IPS DF 6.9 (cell line): ENCODE data around the gene ADGRL3.

ENCODE experiments used
- DNase-seq: peaks from one replicate; pipeline ENCODE4 v3.0.0-alpha.2; 2013; ENCODE audit warnings: low read depth, low spot score
- H3K27ac ChIP-seq: one replicate; pipeline ENCODE4 v1.5.1; 2013; ENCODE audit warnings: low read length, control low read depth
- H3K27me3 ChIP-seq: 2 replicates; pipeline ENCODE4 v1.6.1; 2013; ENCODE audit warnings: mild to moderate bottlenecking, low read length; ENCODE audit not compliant: control insufficient read depth, insufficient read depth
- H3K36me3 ChIP-seq: 2 replicates; pipeline ENCODE4 v1.6.1; 2013; ENCODE audit warnings: low read length; ENCODE audit not compliant: control insufficient read depth, insufficient read depth
- H3K4me1 ChIP-seq: 2 replicates; pipeline ENCODE4 v1.6.1; 2013; ENCODE audit warnings: low read length; ENCODE audit not compliant: control insufficient read depth, insufficient read depth
- H3K4me3 ChIP-seq: 2 replicates; pipeline ENCODE4 v1.5.1; 2013; ENCODE audit warnings: mild to moderate bottlenecking, low read length
- H3K9me3 ChIP-seq: 2 replicates; pipeline ENCODE4 v1.6.1; 2013; ENCODE audit warnings: low read length, inconsistent platforms; ENCODE audit not compliant: control insufficient read depth, insufficient read depth
- WGBS: extraction: QIAGEN DNeasy Blood & Tissue Kit; methylation state at CpG from one replicate; pipeline ENCODE4 v1.1.7; 2013; ENCODE audit warnings: mixed read lengths, missing lambda C conversion rate; ENCODE audit not compliant: insufficient read length, insufficient coverage; 5-methylcytosine and 5-hydroxymethylcytosine counted together

The ADGRL3 gene

DNA sequence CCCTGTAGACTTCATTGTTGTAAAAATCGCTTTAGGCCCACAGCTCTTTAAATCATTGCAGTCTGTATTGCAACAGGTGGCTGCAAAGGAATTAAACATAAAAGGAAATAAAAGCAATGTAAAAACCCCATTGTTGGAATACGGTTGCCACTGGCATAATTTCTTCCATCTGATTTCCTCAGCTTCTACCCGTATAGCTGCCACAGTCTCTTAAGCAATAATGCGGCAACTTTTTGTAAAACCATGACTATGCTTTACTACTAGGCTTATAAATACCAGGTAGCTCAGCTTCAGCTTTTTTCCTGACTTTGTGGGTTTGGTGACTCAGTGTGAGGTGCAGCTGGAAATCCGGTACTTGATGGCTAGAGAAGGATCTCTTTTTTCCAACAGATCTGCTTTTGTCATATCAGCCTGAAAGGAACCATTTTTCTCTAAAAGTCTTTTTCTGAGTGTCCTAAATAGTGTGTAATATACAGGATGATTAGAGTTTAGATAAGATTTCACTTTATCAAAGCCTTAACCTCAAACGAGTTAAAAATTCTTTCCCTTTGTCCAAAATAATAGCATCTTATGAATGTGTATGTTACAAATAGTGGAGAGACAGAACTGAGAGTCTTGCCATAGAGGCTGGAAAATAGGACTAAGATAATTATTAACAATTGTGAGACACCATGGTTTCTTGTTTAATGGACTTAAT lies 268.0 kb downstream of the ADGRL3 start:
- WGBS, result no CpG with 5 or more reads among the region's 6 CpGs
- H3K4me1 ChIP-seq, result no peaks in the 10 kb centered on the region
- no peak overlapping the region for H3K4me3 ChIP-seq
- DNase-seq, result no peak
- no peaks in the 10 kb centered on the region for H3K27me3 ChIP-seq
- no peaks in the 10 kb centered on the region for H3K36me3 ChIP-seq
- H3K27ac ChIP-seq, result no peak overlapping the region
- no peaks in the 10 kb centered on the region for H3K9me3 ChIP-seq

- DNase-seq, result no peak
Observed at GRCh38 chr4:61473306-61473705, 273.2 kb downstream of the ADGRL3 start.

GRCh38 chr4:61478340-61478739 lies 278.2 kb downstream of the ADGRL3 start:
- H3K27me3 ChIP-seq, result no peaks in the 10 kb centered on the region
- DNase-seq, result no peak
- no peaks in the 10 kb centered on the region for H3K4me1 ChIP-seq
- no peaks in the 10 kb centered on the region for H3K9me3 ChIP-seq
- no peaks in the 10 kb centered on the region for H3K36me3 ChIP-seq
- H3K27ac ChIP-seq, result no peak overlapping the region
- no peak overlapping the region for H3K4me3 ChIP-seq

More at GRCh38 chr4:61473306-61473705, 273.2 kb downstream of the ADGRL3 start:
- Histone ChIP-seq H3K4me1 (no peaks in the 10 kb centered on the region), H3K4me3 (no peak overlapping the region), H3K9me3 (no peaks in the 10 kb centered on the region), H3K27me3 (no peaks in the 10 kb centered on the region), H3K27ac (no peak overlapping the region), H3K36me3 (no peaks in the 10 kb centered on the region)
- WGBS, result no CpG with 5 or more reads among the region's 3 CpGs

- no peaks in the 10 kb centered on the region for H3K27me3 ChIP-seq
- no peak overlapping the region for H3K27ac ChIP-seq
- H3K4me1 ChIP-seq, result no peaks in the 10 kb centered on the region
- WGBS, result no CpG with 5 or more reads among the region's 3 CpGs
- H3K9me3 ChIP-seq, result no peaks in the 10 kb centered on the region
- no peak for DNase-seq
- no peaks in the 10 kb centered on the region for H3K36me3 ChIP-seq
- no peak overlapping the region for H3K4me3 ChIP-seq
Observed at GRCh38 chr4:61485056-61485455, 284.9 kb downstream of the ADGRL3 start.

DNA sequence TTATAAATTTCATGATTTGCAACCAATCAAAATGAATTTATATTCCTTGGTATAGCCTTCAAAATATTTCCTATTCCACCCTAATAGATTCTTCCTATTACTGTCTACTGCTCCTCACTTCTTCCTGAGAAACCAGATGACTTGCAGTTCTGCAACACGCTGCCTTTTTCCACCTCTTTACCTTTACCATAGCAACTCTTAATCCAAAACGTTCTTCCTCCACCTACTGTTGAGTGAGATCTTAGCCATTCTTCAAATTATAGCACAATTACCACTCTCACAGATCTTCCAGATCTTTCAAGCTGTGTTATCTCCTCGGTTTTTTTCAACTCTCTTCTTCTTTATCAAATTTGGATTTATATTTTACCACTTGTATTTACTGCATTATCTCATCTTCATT lies 289.8 kb downstream of the ADGRL3 start:
- Histone ChIP-seq H3K36me3 (no peaks in the 10 kb centered on the region; the same call in 1 of the 2 replicates), H3K4me3 (no peak overlapping the region), H3K4me1 (no peaks in the 10 kb centered on the region), H3K27ac (no peak overlapping the region), H3K27me3 (no peaks in the 10 kb centered on the region), H3K9me3 (no peaks in the 10 kb centered on the region)
- DNase-seq, result no peak
- no CpG with 5 or more reads among the region's 3 CpGs for WGBS

DNA sequence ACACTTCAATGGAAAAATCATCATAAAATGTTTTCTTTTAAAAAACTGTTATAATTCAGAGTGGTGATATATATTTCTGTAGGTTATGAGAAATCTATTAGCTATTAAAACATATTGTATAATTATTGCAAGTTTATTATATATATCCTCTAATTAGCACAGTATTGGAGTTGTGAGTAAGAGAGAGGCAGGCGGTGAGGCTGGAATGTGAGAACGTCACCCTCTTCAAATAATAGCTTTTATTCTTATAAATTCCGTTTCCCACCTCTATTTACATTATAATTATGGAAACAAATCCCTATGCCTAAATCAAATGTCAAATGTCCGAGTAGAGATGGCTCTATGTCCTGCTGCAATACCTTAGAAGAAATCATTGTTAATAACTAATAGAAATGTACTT lies 292.9 kb downstream of the ADGRL3 start:
- H3K4me3 ChIP-seq, result no peak overlapping the region
- no peaks in the 10 kb centered on the region; the same call in 1 of the 2 replicates for H3K36me3 ChIP-seq
- H3K4me1 ChIP-seq, result no peaks in the 10 kb centered on the region
- no peak overlapping the region for H3K27ac ChIP-seq
- DNase-seq, result no peak
- whole genome bisulfite sequencing, result no CpG with 5 or more reads among the region's 4 CpGs
- no peaks in the 10 kb centered on the region for H3K9me3 ChIP-seq
- no peaks in the 10 kb centered on the region for H3K27me3 ChIP-seq

DNA sequence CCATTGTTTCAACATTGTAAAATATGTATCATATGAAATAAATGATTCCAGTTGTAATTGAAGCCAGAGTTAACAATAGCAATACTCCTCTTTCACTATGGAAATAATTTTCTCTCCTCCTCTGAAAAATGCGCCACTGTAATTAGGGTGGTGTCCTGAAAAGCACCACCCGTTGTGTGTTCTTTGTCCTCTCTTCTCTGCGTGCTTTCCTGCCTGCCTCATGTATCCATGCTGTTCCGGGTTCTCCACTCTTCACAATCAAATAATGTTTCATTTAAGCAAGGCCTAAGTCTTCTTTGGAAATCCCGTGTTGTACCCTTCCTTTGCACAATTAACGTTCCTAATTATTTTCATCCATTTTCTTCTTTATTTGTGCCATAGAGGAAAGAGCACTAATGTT lies 293.3 kb downstream of the ADGRL3 start:
- no peak for DNase-seq
- no CpG with 5 or more reads among the region's 6 CpGs for WGBS
- Histone ChIP-seq H3K27ac (no peak overlapping the region), H3K9me3 (no peaks in the 10 kb centered on the region), H3K27me3 (no peaks in the 10 kb centered on the region), H3K36me3 (no peaks in the 10 kb centered on the region; the same call in 1 of the 2 replicates), H3K4me3 (no peak overlapping the region), H3K4me1 (no peaks in the 10 kb centered on the region)

DNA sequence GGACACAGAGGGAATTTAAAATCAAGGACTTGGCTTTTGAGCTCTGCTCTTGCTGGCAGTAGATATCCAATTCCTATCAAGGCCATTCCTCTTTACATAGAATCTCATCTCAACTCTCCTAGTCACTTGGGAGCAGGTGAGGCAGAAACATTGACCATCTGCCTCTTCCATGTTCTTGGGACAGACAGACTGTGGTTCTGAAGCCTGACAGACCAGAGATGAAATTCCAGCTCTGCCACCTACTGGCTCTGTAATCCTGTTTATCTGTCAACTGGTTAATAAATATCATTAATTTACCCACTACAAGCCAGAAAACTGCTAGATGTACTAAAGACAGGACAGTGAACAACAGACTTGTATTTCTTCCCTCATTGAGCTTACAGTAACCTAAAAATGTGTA lies 300.8 kb downstream of the ADGRL3 start:
- H3K4me1 ChIP-seq, result no peaks in the 10 kb centered on the region
- H3K4me3 ChIP-seq, result no peak overlapping the region
- no peaks in the 10 kb centered on the region for H3K36me3 ChIP-seq
- H3K27me3 ChIP-seq, result no peaks in the 10 kb centered on the region
- H3K27ac ChIP-seq, result no peak overlapping the region
- no peaks in the 10 kb centered on the region for H3K9me3 ChIP-seq
- no peak for DNase-seq

DNA sequence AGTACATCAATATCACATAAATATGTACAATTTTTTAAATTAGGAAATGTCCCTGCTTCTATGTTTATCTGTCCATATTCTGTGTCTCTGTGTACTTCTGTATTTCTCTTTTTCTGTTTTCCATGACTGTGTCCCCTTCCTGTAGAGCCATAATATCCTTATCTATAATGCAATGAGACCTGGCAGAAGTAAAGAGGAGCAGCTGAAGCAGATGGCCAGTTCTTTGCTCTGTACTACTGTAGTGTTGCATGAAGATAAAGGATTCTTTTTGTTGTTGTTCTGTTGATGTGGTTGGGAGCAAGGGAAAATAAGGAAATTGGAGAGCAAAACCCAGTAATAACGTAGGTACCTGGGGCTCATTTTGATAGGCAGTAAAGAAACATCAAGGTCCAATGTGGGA lies 301.7 kb downstream of the ADGRL3 start:
- Histone ChIP-seq H3K4me3 (no peak overlapping the region), H3K27me3 (no peaks in the 10 kb centered on the region), H3K9me3 (no peaks in the 10 kb centered on the region), H3K27ac (no peak overlapping the region), H3K4me1 (no peaks in the 10 kb centered on the region), H3K36me3 (no peaks in the 10 kb centered on the region)
- WGBS, result no CpG with 5 or more reads among the region's 1 CpG
- DNase-seq, result no peak

- WGBS, result no CpG with 5 or more reads among the region's 2 CpGs
- H3K27ac ChIP-seq, result no peak overlapping the region
- no peaks in the 10 kb centered on the region for H3K27me3 ChIP-seq
- H3K4me3 ChIP-seq, result no peak overlapping the region
- no peaks in the 10 kb centered on the region; the same call in 1 of the 2 replicates for H3K9me3 ChIP-seq
- no peaks in the 10 kb centered on the region for H3K4me1 ChIP-seq
- no peak for DNase-seq
- H3K36me3 ChIP-seq, result no peaks in the 10 kb centered on the region
Observed at GRCh38 chr4:61505773-61506685, 305.9 kb downstream of the ADGRL3 start.
